OCI-LY3 (cell line): ENCODE measurements around the gene ZC3H7B.

Experiments used
- EZH2phosphoT487 ChIP-seq: fragments of 200-600 bp; shearing (Covaris generic); IDR thresholded peaks from 2 replicates; pipeline ENCODE4 v1.6.1; 2018; ENCODE audit warnings: antibody characterized with exemption, mixed run types, low read depth
- TF ChIP-seq, protein P1 (sequence below): fragments of 200-600, 300-600 bp; sonication (generic); IDR thresholded peaks from 2 replicates; pipeline ENCODE4 v1.5.1; 2014; ENCODE audit warnings: antibody characterized with exemption, low read length, low read depth

GRCh38 chr22:41397143-41397811 is 96.0 kb downstream of the ZC3H7B start:
- TF ChIP-seq, protein P1, sequence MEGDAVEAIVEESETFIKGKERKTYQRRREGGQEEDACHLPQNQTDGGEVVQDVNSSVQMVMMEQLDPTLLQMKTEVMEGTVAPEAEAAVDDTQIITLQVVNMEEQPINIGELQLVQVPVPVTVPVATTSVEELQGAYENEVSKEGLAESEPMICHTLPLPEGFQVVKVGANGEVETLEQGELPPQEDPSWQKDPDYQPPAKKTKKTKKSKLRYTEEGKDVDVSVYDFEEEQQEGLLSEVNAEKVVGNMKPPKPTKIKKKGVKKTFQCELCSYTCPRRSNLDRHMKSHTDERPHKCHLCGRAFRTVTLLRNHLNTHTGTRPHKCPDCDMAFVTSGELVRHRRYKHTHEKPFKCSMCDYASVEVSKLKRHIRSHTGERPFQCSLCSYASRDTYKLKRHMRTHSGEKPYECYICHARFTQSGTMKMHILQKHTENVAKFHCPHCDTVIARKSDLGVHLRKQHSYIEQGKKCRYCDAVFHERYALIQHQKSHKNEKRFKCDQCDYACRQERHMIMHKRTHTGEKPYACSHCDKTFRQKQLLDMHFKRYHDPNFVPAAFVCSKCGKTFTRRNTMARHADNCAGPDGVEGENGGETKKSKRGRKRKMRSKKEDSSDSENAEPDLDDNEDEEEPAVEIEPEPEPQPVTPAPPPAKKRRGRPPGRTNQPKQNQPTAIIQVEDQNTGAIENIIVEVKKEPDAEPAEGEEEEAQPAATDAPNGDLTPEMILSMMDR: no peak
- no peak for TF ChIP-seq EZH2phosphoT487
